GM19240 (cell line): ENCODE results near the gene THYN1.
"Not testable (repeated sequence)": the region's sequence is repeated elsewhere in the genome, so short reads cannot be mapped to it uniquely, and the experiment has no call there.

Experiments
- DNase-seq: peaks from one replicate; pipeline ENCODE4 v3.0.0; 2011; ENCODE audit warnings: low spot score; ENCODE audit not compliant: insufficient read length

The THYN1 gene

DNA sequence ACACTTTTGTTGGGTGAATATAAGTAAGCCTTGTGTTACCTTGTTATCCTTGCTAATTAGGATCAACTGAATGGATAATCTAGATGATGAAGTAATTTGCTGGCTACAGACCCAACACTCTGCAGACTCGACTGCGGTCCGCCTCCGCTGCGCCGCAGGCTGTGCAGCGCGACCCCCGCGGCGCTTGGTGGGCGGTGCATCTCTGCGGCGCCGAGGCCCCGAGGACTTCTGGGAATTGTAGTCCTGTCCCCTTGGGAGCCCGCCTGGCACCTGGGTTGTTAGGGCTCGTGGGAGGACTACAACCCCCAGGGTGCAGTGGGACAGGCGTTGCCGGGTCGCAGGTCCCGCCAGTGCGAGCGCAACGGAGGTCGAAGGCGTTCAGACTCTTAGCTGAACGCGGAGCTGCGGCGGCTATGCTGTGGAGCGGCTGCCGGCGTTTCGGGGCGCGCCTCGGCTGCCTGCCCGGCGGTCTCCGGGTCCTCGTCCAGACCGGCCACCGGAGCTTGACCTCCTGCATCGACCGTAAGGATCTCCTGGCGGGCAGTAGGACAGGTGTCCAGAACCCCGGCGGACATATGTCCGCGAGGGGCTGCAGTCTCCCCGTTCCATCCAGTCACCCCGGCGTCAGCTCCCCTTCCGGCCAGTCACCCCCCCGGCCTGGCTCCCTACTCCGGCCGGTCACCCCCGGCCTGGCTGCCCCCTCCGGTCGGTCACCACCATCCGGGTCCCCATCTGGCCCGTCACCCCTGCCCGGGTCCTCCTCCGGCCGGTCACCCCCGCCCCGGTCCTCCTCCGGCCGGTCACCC lies at the start of gene THYN1, which contains the start of gene ACAD8:
THYN1 (minus strand) TSS at position 165 of the 806 bp plus-strand sequence. CDS start 470 bp downstream, outside the sequence.
ACAD8 (plus strand) TSS at position 381 of the 806 bp plus-strand sequence; CDS start at position 414, 33 bp downstream.
- DNase-seq = peak; percentile 89

DNA sequence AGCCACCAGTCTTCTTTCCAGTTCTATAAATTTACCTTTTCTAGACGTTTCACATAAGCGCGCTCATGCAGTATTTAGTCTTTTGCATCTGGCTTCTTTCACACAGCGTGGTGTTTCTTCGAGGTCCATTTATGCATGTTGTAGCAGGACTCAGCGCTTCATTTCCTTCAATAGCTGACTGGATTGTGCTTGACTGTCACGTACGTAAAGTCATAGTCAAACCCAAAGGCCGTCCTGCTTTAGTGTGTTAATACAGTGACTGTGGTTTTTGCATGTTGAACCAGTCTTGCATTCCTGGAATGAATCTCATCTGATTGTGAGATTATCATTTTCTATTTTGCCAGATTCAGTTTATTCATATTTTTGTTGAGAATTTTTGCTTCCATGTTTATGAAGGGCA lies 41.5 kb upstream of the THYN1 start:
- no peak for DNase-seq

DNA sequence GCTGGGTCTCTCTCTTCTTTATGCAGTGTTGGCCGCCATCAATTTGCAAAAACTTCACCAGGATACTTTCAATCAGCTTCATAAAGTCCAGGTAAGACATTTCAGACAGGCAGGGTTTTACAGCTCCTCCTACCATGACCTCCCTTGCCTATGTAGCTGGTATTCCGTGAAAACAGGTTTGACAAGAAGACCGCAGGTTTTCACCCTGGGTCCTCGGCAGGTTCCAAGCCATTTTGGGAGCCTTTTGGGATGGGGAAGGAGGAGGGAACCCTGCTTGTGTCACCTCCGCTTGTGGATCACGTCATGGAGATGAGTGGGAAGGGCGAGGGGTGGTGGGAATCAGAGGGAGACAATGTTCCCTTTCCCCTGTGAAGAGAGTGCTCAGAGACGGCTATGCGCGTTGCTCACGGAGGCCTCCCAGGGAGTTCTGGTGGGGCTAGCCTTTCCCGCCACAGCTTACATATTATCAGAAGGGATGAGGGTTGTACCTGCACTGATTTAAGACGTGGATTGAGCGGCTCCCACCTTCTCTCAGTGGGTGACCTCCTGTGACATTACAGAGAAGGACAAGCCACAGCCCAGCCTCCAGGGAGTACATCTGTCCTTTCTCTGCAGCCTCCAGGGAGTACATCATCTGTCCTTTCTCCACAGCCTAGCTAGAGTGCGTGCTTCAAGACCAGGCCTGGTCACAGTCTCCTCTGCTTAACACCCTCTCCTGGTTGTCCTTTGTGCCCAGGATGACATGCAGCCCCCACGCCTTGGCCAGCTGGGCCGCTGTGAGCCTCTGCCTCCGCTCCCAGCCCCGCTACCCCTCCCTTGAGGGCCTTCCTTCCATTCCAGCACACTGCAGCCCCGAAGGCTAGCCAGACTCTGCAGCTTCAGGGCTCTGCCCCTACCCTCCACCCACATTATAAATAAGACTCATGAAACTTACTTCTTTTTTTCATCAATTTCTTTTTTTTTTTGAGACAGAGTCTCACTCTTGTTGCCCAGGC lies 40.3 kb upstream of the THYN1 start:
- DNase-seq = no peak

DNA sequence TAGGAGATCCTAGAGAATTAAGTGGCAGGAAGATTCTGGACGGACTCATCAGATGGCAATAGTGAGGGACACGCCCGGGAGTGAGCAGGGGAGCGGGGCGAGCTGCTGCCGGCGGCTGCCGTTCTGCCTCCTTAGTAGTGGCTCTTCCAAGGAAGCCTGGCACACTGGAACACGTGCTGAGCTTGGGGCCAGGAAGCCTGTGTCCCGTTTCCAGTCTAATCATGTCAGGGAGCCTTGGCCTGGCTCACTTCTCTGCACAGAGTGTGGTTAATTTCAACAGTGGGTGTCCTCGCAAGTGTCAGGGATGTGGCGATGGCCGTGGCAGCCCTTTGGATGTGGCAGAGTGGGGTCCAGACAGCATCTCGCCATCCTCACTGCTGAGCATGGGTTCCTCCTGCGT lies 39.5 kb upstream of the THYN1 start:
- DNase-seq = no peak

DNA sequence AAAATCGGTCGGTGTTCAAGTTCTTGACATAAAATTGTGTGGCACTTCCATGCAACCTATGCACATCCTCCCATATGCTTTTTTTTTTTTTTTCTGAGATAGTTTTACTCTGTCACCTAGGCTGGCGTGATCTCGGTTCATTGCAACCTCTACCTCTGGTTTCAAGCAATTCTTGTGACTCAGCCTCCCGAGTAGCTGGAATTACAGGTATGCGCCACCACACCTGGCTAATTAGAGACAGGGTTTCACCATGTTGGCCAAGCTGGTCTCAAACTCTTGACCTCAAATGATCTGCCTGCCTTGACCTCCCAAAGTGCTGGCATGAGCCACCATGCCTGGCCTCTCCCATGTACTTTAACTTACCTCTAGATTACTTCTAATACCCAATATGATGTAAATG lies 38.0 kb upstream of the THYN1 start:
- no peak for DNase-seq

DNA sequence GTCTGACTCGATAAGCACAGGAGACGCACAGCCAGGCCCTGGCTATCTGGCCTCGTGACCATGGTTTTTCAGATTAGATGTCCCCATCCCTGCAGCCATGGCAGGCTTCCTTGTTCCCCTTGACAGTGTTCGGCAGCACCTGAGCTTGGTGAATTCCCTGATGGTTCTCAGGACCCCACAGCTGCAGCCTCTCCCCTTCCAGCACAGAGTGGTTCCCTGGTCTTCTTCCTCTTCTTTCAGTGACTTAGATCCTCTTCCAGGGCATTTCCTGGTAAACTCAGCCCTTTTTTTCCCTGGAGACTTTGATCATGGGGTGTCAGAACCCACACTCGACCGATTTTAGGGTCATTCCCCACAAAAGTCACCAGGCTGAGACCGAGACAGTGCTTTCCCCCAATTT lies 37.5 kb upstream of the THYN1 start:
- no peak for DNase-seq

DNA sequence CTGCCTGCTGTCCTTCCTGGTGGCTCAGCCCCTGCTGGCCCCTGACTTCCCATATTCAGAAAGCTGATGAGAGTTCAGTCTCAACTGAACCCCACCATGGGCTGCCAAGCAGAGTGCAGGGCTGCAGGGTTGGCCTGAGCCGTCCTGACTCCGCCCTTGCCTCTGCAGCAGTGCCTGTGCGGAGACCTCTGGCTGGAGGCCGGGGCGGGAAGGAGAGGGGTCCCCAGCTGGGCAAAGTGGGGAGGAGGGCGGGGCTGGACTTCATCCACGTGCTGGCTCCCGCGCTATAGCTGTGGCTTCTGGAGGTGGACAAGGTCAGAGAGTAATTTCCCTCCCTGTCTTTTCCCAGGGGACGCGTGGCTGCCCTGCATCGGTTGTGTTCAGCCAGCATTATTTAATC lies 36.6 kb upstream of the THYN1 start:
- DNase-seq = no peak

DNA sequence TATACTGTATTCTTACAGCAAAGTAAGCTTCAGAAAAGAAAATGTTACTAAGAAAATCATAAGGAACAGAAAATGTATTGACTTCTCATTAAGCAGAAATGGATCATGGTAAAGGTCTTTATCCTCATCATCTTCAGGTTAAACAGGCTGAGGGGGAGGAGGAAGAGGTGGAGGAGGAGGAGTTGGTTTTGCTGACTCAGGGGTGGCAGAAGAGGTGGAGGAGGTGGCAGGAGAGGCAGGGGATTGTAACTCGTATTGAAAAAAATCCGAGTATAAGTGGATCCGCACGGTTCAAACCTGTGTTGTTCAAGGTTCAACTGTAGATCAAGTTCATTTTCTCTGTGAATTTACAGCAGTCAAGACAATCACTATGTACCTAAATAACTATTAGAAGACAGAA lies 36.0 kb upstream of the THYN1 start:
- no peak for DNase-seq

DNA sequence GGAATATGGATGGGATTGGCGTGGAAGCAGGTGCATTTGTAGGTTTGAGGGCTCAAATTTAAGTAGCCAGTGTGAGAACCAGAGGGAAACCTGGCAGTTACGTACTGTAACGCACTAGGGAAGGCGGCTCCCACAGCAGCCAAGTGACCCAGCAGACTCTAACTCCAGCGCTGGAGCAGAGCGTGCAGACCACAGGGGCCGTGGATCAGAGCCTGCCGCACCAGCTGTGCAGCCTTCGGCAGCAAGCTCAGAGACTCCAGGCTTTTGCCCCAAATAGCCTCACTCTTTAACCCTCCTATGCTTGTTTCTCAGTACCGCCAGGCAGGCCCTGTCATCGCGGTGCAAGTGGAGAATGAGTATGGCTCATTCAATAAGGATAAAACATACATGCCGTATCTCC lies 35.3 kb upstream of the THYN1 start:
- DNase-seq = no peak

DNA sequence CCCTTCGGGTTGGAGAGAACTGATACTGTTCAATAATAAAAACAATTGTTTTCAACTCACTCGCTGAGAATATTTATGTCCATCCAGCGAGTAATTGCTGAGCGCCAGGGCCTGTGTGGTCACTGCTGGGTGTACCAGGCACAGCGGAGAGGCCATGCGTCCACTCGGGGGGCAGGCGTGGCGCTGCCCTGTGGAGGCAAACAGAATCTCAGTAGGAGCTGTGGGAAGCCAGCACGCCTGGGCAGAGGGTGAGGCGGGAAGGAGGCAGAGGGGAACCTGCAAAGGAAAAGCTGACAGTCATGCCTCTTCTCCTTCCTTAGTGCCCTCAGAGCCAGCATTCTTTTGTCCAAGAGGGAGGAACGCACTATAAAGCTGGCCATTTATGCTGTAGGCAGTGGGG lies 34.4 kb upstream of the THYN1 start:
- DNase-seq = no peak

DNA sequence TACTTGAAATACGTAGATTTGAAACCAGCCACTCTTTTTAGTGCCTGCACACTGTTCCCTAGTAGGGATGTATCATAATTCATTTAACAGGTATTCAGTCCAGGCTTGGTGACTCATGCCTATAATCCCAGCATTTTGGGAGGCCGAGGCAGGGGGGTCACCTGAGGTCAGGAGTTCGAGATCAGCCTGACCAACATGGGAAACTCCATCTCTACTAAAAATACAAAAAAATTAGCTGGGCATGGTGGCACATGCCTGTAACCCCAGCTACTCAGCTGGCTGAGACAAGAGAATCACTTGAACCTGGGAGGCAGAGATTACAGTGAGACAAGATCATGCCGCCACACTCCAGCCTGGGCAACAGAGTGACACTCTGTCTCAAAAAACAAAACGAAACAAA lies 31.2 kb upstream of the THYN1 start:
- DNase-seq = not testable (repeated sequence)

DNA sequence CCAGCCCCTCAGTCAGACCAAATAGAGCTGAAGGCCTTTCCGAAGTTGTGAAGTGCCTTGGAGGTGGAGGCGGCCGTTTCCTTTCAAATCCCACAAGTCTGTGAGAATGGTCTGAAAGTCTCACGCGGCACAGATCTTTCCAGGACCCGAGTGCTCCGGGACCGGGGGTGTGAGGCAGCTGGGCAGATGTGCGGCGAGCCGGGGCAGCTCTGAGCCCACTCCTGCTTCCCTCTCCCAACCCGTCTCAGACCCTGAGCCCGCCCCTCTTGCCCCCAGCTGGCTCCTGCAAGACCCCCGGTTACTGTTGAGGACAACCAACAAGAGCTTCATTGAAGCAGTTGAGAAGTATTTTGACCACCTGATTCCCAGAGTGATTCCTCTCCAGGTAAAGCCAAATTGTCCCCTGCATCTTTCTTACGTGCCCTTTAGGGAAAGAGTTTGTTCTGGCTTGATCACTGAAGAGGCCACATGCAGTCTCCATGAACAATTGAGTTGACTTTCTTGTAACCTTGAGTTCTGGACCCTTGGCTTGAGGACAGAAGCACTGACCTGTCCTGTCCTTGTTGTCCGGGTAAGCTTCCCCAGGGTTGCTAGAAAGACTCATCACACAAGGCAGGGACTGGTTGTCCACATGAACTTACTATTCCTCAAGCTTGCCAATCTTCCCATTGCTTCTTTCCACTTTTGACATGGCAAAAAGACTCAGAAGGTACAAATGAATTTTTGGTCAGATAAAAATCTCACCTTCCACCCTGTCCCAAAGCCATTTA lies 30.5 kb upstream of the THYN1 start:
- DNase-seq = no peak

DNA sequence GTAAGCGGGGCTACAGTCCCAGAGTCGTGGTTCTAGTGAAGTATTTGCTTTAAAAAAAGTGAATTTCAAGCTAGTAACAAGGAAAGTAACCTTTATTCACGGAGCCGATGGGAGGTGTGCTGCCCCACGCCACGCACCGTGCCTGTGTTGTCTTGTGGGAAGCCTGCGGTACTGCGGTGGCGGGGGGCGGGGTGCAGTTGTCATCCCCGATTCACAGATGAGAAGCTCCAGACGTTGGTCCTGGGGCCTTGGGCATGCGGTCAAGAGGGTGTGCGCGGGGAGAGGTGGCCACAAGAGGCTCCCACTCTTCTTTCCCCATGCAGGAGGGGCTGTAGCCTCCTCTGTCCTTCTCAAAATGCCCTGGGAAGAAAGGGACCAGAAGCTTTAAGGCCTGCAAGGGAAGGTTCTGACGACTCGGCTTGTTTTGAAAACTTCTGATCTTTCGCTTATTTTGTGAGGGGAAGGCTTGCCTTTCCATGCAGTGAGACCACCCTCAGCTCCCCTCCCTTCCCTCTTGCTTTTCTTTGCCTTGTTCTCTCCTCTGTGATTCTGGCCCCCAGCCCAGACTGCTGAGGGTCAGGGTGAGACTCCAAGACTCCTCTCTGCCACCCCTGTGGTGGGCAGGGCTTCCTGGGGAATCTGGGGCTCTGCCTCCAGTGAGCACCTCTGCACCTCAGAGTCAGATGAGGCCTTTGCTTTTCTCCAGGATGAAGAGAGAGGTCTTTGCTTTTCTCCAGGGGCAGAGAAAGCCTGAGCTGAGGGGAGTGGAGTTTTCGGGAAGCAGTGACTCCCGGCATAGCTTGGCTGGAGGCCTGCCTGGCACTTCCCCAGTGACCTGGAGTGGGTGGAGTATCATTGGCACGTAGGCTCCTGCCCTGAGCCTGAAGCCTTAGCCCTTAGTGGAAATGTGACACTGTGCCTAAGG lies 29.2 kb upstream of the THYN1 start:
- no peak for DNase-seq

DNA sequence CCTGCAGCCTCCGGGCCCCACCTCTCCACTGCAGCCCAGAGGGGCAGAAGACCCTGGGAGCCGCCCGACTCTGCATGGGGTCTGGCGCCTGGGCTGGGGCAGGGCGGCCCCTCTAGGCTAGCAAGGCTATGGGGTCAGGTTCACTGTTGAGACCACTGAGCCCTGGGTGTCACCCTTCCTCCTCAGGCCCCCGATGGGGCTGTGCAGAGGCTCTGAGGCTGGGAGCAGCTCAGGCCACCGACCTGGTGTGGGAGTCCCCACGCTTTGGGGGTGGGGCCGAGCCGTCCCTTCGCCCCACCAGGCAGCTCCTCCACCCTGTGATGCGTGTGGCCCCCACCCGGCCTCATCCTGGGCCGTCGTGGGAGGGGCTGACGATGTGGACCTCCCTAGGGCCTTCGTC lies 28.5 kb upstream of the THYN1 start:
- not testable (repeated sequence) for DNase-seq

DNA sequence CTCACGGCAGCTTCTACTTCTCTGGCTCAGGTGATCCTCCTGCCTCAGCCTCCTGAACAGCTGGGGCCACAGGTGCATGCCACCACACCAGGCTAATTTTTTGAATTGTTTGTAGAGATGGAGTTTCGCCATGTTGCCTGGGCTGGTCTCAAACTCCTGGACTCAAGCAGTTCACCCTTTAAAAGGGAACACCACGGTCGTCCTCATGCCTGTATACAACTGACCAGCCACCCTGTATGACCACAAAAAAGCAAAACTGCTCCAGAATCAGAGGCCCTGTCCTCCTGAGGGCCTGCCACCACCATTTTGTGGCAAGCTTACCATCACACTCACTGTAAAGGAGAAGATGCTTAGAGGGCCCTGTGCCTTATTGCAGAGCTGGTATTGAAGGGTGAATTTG lies 25.2 kb upstream of the THYN1 start:
- no peak for DNase-seq

DNA sequence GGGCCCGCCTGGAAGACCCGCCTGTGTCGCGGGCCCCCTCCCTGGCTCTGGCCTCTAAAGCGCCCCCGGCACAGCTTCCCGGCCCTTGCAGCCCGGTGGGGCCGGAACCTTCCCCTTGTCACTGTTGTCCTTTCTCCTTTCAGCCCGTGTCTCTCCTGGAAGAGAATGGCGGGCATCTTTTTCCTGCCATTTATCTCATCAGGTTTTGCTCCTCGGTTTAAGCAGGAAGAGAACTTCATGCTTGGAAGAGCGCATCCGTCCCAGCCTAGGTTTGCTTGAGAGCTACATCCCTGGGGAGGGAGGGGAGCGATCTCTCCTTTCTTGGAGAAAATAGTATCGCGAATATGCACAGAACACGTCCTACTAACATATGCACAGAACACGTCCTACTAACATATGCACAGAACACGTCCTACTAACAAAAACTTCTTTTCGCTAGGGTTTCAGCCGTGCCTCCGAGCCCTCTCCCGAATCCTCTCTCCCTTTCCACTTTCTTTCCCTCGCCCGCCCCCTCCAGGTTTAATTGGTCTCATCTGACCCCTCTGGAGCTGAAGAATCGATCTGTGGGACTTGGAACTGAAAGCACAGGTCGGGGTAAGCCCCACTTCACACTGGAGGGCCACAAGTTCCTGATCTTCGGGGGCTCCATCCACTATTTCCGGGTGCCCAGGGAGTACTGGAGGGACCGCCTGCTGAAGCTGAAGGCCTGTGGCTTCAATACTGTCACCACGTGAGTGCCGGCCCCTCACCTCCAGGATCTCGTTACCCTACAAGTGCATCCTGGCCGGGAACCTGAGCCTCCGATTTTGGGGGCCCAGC lies 24.2 kb upstream of the THYN1 start:
- DNase-seq = no peak

DNA sequence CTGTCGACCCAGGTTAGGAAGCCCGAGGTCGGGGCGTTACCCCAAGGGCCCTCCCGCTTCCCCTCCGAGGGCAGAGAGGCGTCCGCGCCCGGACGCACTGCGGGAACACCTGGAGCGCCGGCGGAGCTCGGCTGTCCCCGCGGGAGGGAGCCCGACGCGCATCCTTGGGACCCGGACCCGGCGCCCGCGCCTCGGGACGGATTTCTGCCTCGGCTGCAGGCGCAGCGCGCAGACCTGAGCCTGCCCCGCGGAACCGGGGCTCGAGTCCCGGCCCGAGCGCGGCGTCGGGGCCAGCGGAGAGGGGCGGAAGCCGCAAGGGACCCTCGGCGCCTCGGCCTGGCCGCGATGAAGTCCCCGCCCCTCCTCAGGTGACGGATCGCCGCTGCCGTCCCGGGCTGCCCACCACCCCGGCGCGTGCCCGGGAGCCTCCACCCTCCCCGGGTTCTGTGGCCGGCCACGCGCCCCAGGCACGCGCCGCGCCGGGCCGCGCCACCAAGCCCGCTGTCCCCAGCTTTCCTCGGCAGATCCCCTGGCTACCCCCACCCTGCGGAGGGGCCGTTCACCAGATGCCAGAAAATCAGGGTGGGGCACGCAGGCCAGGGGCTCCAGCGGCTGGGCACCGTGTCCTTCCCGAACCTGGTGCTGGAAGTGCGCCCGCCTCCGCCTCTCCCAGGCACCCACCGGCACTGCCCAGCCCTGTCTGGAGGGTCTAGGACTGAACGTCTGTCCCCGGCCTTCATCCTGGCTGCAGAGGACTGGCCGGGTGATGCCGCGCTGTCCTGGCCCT lies 23.4 kb upstream of the THYN1 start:
- DNase-seq = no peak

DNA sequence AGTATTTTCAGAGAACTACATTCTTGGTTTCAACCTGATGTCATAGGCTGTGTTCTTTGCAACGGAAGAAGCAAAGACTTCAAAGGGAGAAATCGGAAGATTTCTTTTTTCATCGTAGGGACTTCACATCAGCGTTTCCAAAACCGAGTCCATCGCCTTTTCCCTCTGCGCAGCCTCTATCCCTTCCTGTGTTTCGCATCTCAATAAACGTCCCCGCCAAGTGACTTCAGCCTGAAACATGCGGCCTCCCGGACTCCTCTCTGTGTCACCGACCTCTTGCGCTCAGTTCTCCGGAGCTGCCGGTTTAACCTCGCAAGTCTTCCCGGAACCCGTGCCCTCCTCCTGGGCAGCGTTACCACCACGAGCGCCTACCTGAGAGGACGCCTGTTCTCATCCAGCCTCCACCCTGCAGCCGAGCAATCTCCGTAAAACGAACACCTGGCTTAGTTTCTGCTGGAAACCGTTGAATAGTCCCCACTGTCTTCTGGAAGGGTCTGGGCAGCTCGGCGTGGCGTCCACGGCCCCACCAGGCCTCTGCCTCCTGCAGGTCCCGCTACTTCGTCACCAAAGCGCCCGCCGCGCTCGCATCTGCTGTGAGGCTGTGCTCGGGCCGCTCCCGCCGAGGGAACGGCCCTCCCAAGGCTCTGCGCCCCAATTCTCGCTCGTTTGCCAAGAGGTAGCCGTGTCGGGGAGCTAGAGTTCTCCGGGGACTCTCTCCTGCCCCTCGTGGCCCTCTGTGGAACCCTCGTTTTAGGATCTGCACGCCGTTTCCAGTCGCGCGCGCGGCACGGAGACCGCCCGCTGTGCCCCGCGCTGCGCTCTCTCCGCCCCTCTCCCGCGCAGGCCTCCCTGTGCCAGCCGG lies 22.6 kb upstream of the THYN1 start, which contains the start of gene GLB1L3:
GLB1L3 (plus strand) TSS at position 846 of the 862 bp plus-strand sequence. CDS start 362 bp downstream, outside the sequence.
- no peak for DNase-seq
